BLaER1 treated with 17β-estradiol and CSF1 and Interleukin-3, amounts not matched to agents 10 nM and 100 nM (cell line): ENCODE results near the gene HOGA1.
A peak's percentile ranks its signal among the peaks of the same experiment; 100 is the strongest.

Source experiments
- H3K27ac ChIP-seq, 11 experiments: shearing (Covaris generic); formaldehyde crosslinking; 2 replicates each; pipeline ENCODE4 v1.8.1; 2022
- H3K27me3 ChIP-seq, 11 experiments: shearing (Covaris generic); formaldehyde crosslinking; 2 replicates each; pipeline ENCODE4 v1.8.1; 2022
- H3K36me3 ChIP-seq, 11 experiments: shearing (Covaris generic); formaldehyde crosslinking; 2 replicates each; pipeline ENCODE4 v1.8.1; 2022
- H3K4me1 ChIP-seq, 10 experiments: shearing (Covaris generic); formaldehyde crosslinking; 2 replicates each; pipeline ENCODE4 v1.8.1; 2022
- H3K4me2 ChIP-seq, 11 experiments: shearing (Covaris generic); formaldehyde crosslinking; 2 replicates each; pipeline ENCODE4 v1.8.1; 2022
- H3K4me3 ChIP-seq, 10 experiments: shearing (Covaris generic); formaldehyde crosslinking; 2 replicates each; pipeline ENCODE4 v1.8.1; 2022
- H3K9ac ChIP-seq, 11 experiments: shearing (Covaris generic); formaldehyde crosslinking; 2 replicates each; pipeline ENCODE4 v1.8.1; 2022
- H3K9me3 ChIP-seq, 11 experiments: shearing (Covaris generic); formaldehyde crosslinking; replicated peaks in 1 of 11; 2 replicates each; pipeline ENCODE4 v1.8.1; 2022
- H4K20me1 ChIP-seq, 11 experiments: shearing (Covaris generic); formaldehyde crosslinking; 2 replicates each; pipeline ENCODE4 v1.8.1; 2022
- Cebpa-rat ChIP-seq, 11 experiments: shearing (Covaris generic); IDR thresholded peaks; 2 replicates each; pipeline ENCODE4 v1.8.1; 2022

Gene HOGA1

DNA sequence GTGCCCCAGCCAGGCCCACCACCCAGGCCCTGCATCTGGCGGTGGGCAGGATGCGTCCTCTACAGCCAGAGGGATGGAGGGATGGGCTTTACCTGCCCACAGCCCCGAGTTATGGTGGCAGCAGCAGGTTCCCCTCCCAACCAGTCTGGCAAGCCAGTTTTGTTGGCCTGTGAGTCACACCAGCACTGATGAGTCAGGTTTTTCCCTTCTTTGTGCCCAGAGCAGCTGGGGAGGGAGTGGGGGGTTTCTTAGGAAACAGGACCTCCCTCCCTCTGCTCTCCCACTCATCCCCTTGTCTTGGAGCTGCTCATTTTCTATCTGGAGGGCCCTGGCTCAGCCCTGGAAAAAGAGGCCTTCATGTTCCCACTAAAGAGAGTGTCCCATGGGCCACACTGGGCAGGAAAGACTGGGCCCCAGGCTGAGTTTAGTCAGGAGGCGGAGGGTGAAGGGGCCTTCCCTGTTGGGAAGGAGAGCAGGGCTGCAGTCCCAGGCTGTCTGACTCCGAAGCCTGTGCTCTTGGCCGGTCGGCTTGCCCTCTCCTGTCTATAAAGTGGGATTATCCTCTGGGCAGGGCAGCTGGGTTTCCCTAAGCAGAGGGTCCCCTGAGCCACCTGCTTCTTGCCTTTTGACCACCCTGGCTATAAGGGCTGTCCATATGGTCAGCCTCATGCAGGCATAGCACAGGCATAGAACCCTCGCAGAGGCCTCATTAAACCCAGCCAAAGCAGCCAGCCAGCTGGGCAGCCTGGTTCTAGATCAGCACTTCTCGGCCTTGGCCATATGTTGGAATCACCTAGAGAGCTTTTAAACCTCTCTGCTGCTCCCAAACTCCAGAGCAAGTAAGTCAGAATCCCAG lies 41.8 kb upstream of the HOGA1 start:
- Histone ChIP-seq H3K4me1 (peaks cover 23 to 80% (median 43%) of the 10 kb centered on the region in 10 experiments), H3K4me3 (peak overlapping the region in 3 of 10 experiments; percentile 0 to 25 (median 16); a peak in 4 of 20 replicates), H4K20me1 (peaks cover 0 to 11% (median 0%) of the 10 kb centered on the region in 11 experiments; a peak in 4 of 22 replicates), H3K9me3 (no peaks in the 10 kb centered on the region), H3K4me2 (peak overlapping the region; percentile 41 to 95 (median 92)), H3K9ac (peak overlapping the region; percentile 1 to 66 (median 42); a peak in 18 of 22 replicates), H3K27me3 (no peaks in the 10 kb centered on the region), H3K27ac (peak overlapping the region; percentile 41 to 84 (median 71)), H3K36me3 (no peaks in the 10 kb centered on the region)
- no peak for TF ChIP-seq Cebpa-rat (IDR thresholded peaks at IDR 0.05)

DNA sequence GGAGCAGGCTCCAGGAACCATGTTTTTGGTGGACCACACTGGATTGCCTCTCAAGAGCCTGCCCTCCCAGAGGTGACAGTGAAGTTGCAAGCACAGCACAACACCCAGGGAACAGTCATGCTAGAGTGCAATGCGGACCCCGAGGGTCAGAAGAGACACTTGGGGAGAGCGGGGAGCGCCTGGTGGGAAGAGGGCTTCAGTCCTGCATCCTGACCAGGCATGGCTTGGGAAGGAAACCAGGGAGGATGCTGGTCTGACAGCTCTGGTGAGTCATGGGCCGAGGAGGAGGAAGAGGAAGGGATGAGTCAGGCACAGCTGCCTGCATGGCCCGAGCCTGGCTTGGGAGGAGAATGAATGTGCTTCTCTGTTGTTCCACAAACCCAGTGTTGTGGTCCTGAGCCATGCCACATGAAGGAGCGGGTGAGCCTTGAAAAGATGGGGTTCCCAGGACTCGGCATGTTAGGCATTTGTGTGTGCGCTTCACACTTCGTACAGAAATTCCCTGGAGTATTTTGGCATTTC lies 41.1 kb upstream of the HOGA1 start:
- Histone ChIP-seq H3K4me2 (peak overlapping the region; percentile 41 to 95 (median 92)), H3K9ac (peak overlapping the region in 9 of 11 experiments; percentile 5 to 66 (median 49); a peak in 15 of 22 replicates), H3K27ac (peak overlapping the region; percentile 41 to 84 (median 71); a peak in 21 of 22 replicates), H3K27me3 (no peaks in the 10 kb centered on the region), H3K9me3 (no peaks in the 10 kb centered on the region), H3K4me1 (peaks cover 23 to 87% (median 43%) of the 10 kb centered on the region in 10 experiments), H4K20me1 (peaks cover 0 to 10% (median 0%) of the 10 kb centered on the region in 11 experiments; a peak in 4 of 22 replicates), H3K4me3 (peak overlapping the region in 3 of 10 experiments; percentile 0 to 33 (median 25); a peak in 4 of 20 replicates), H3K36me3 (no peaks in the 10 kb centered on the region)
- no peak for TF ChIP-seq Cebpa-rat (IDR thresholded peaks at IDR 0.05)

DNA sequence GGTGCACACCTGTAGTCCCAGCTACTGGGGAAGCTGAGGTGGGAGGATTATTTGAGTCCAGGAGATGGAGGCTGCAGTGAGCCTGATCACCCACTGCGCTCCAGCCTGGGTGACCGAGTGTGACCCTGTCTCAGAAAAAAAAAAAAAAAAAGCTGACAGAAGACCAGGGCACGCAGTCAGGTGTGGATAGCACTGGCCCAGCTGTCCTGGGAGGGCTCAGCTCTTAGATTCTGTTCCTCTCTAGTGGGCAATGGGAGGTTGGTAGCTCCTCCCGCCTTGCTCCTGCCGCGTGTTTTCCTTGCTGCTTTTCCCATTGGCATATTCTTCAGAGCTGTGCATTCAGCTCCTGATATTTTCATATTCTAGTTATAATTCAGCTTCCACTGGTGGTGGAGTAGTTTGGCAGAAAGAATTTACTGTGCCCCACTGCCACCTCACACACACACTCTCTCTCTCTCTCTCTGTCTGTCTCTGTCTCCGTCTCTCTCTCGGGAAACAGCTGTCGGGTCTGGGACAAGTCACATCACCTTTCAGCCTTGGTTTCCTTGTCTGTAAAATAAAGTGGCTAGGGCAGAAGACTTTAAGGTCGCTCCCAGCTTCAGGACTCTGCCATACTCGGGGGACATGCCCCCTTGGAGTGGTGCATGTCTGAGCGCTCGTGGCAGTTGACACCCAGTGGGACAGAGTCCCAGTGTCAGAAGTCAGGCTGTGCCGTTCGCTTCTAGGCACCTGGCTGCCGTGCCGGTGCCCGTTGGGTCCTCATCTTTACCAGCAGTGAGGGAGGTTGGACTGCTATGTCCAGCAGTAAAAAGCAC lies 37.5 kb upstream of the HOGA1 start:
- no peak overlapping the region for H3K27ac ChIP-seq
- H3K4me3 ChIP-seq: no peak overlapping the region
- peaks cover 0 to 10% (median 0%) of the 10 kb centered on the region in 11 experiments; a peak in 4 of 22 replicates for H4K20me1 ChIP-seq
- H3K9me3 ChIP-seq: no peaks in the 10 kb centered on the region
- no peaks in the 10 kb centered on the region for H3K27me3 ChIP-seq
- no peak for TF ChIP-seq Cebpa-rat (IDR thresholded peaks at IDR 0.05)
- H3K9ac ChIP-seq: no peak overlapping the region; a peak in 1 of 22 replicates
- peaks cover 23 to 86% (median 45%) of the 10 kb centered on the region in 10 experiments for H3K4me1 ChIP-seq
- peak overlapping the region in 4 of 11 experiments; percentile 16 to 74 (median 62); a peak in 8 of 22 replicates for H3K4me2 ChIP-seq
- no peaks in the 10 kb centered on the region for H3K36me3 ChIP-seq

DNA sequence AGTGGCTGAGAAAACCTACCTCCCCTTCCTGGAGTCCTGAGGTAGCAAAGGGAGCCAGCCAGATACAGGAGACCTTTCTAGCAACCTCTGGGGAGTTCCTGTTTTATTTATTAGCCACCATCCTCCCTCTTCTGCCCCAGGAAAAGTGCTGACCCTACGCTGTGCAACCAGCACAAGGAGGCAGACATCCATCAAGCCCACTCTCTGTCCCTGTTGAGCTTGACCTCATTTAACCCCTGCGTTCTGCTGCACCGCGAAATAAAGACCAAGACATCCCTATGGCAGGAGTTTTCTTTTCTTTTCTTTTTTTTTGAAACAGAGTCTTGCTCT lies 37.0 kb upstream of the HOGA1 start:
- Histone ChIP-seq H3K27ac (no peak overlapping the region), H3K4me2 (peak overlapping the region in 4 of 11 experiments; percentile 16 to 74 (median 62); a peak in 8 of 22 replicates), H3K27me3 (no peaks in the 10 kb centered on the region), H3K4me3 (no peak overlapping the region), H3K9ac (no peak overlapping the region), H3K4me1 (peaks cover 17 to 81% (median 39%) of the 10 kb centered on the region in 10 experiments), H4K20me1 (peaks cover 0 to 7% (median 0%) of the 10 kb centered on the region in 11 experiments; a peak in 4 of 22 replicates), H3K36me3 (no peaks in the 10 kb centered on the region), H3K9me3 (no peaks in the 10 kb centered on the region)
- no peak for TF ChIP-seq Cebpa-rat (IDR thresholded peaks at IDR 0.05)

DNA sequence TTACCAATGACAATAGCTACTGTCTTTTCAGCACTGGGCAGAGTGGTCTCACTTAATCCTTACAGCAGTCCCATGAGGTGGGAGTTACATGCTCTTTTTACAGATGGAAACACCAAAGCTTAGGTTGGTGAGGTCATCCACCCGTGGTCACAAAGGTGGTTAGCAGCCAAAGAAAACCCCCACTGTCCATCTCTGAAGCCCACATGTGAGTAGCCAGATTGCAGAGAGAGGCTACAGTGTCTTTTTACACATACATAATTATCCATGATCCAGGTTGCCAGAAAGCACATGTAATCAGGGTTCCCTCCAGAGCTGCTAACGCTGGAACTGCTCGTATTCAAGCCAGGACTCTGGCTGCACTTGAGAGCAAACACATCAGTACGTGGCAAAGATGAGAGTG lies 36.2 kb upstream of the HOGA1 start:
- no peak overlapping the region for H3K9ac ChIP-seq
- H3K9me3 ChIP-seq: no peaks in the 10 kb centered on the region
- H3K4me3 ChIP-seq: no peak overlapping the region
- H3K27ac ChIP-seq: no peak overlapping the region; a peak in 1 of 22 replicates
- TF ChIP-seq Cebpa-rat (IDR thresholded peaks at IDR 0.05): no peak
- no peaks in the 10 kb centered on the region; a peak in 2 of 22 replicates for H4K20me1 ChIP-seq
- H3K4me1 ChIP-seq: peaks cover 10 to 73% (median 32%) of the 10 kb centered on the region in 10 experiments
- H3K27me3 ChIP-seq: no peaks in the 10 kb centered on the region
- H3K36me3 ChIP-seq: no peaks in the 10 kb centered on the region
- peak overlapping the region in 2 of 11 experiments; percentile 63 to 74; a peak in 5 of 22 replicates for H3K4me2 ChIP-seq

DNA sequence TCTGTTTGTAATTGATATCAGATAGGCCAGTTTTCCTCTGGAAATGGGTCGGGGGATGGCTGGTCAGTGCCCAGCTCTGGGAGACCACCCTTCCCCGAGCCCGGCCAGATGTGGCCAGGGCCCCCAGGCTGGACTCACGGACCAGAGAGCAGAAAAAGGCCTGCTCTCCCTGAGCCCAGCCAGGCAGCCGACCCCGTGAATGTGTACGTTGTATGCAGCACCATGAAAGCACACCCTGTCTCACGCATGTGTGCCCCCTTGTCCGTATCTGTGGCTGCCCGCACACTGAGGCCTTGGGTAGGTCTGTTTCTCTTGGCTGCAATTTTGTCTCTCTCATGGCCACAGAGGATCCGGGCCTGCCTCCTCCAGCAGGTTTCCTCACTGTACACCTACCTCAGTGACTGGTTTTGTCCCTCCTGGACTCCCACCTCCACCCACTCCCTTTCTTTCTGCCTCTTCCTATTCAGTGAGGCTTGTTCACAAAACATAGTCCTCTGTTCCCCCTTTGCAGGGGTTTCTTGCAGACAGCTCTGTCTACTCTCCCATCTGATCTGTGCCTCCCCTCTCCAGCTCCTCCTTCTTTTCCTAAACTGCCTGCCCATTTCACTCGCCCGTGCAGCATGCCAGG lies 35.2 kb upstream of the HOGA1 start:
- Histone ChIP-seq H3K4me1 (peaks cover 0 to 63% (median 22%) of the 10 kb centered on the region in 10 experiments; a peak in 18 of 20 replicates), H4K20me1 (no peaks in the 10 kb centered on the region; a peak in 2 of 22 replicates), H3K27ac (peak overlapping the region in 1 of 11 experiments; percentile 38; a peak in 2 of 22 replicates), H3K9ac (peak overlapping the region in 2 of 11 experiments; percentile 41 to 45; a peak in 2 of 22 replicates), H3K27me3 (no peaks in the 10 kb centered on the region), H3K9me3 (no peaks in the 10 kb centered on the region), H3K4me3 (no peak overlapping the region), H3K4me2 (peak overlapping the region in 6 of 11 experiments; percentile 18 to 44 (median 32); a peak in 8 of 22 replicates), H3K36me3 (no peaks in the 10 kb centered on the region)
- TF ChIP-seq Cebpa-rat (IDR thresholded peaks at IDR 0.05): no peak

DNA sequence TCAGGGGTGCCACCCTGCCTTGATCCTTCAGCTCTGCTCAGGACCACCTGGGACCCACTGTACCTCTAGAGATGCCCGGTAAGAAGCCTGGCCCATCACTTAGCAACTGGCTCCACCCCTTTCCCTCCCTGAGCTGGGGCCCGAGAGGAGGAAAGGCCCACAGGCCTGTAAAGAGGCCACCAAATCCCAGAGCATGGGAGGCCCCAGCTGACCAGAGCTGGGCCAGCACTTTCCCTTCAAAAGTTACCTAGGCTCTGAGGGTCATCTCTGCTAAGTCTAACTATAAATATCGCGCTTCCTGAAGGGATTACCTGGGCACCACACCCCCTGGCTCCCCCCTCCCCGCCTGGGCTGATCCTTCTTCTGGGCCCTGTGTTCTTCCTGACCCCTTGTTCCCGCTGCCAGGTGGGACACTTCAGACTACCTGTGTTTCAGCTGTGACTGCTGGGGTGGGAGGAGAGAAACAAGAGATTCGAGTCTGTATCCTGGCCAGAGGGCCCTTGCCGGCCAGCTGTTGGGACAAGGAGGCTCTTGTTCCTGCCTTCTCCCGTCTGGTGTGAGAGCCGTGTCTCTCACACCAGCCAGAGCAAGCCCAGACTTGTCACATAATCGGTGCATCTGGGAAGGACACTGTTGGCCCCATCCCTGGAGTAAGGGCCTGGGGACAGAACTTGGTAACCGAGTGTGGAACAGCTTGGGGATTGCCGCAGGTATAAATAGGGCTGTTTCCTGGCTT lies 34.4 kb upstream of the HOGA1 start:
- Histone ChIP-seq H3K4me1 (peaks cover 0 to 55% (median 18%) of the 10 kb centered on the region in 10 experiments; a peak in 15 of 20 replicates), H3K4me3 (no peak overlapping the region), H3K27ac (peak overlapping the region in 2 of 11 experiments; percentile 8 to 38; a peak in 2 of 22 replicates), H3K9ac (peak overlapping the region in 5 of 11 experiments; percentile 9 to 45 (median 32); a peak in 2 of 22 replicates), H3K9me3 (peaks cover 0 to 6% (median 4%) of the 10 kb centered on the region in 11 experiments; a peak in 18 of 22 replicates), H3K27me3 (no peaks in the 10 kb centered on the region), H3K36me3 (peaks cover 0 to 5% (median 0%) of the 10 kb centered on the region in 11 experiments; a peak in 2 of 22 replicates), H4K20me1 (no peaks in the 10 kb centered on the region; a peak in 2 of 22 replicates), H3K4me2 (0 out of 22 replicates have a peak overlapping the region, but pooled peaks of 3 of the 11 experiments have one; percentile 3 to 33 (median 14))
- no peak for TF ChIP-seq Cebpa-rat (IDR thresholded peaks at IDR 0.05)
